Mesenchymal stem cell (in vitro differentiated cells and primary cell): ENCODE results near the gene NLE1. TPM values are rescaled to one million over a fixed set of nuclear protein-coding genes. Genes with fewer than 3 reads are reported as not detected.

Source experiments
- DNase-seq: peaks from one replicate; pipeline ENCODE4 v3.0.0-alpha.2; 2013
- H2AFZ ChIP-seq: one replicate; pipeline ENCODE4 v1.6.1; 2013; ENCODE audit warnings: low read depth, mild to moderate bottlenecking, control low read depth, inconsistent platforms, low read length, moderate library complexity
- H2AK5ac ChIP-seq: 2 replicates; pipeline ENCODE4 v1.6.1; 2013; ENCODE audit warnings: low read length, moderate library complexity, mild to moderate bottlenecking, inconsistent platforms; ENCODE audit not compliant: severe bottlenecking
- H2BK120ac ChIP-seq: one replicate; pipeline ENCODE4 v1.6.1; 2013; ENCODE audit warnings: low read depth, mild to moderate bottlenecking, inconsistent platforms, low read length, moderate library complexity
- H2BK12ac ChIP-seq, 2 experiments: one replicate each; pipeline ENCODE4 v1.6.1; 2013; ENCODE audit warnings: inconsistent platforms in 2 of 2, low read length in 2 of 2, mild to moderate bottlenecking in 2 of 2, moderate library complexity in 2 of 2, control low read depth in 1 of 2
- H2BK15ac ChIP-seq: one replicate; pipeline ENCODE4 v1.6.1; 2013; ENCODE audit warnings: mild to moderate bottlenecking, low read depth, inconsistent platforms; ENCODE audit not compliant: poor library complexity, severe bottlenecking
- H2BK5ac ChIP-seq: 2 replicates; pipeline ENCODE4 v1.6.1; 2013; ENCODE audit warnings: low read depth, mild to moderate bottlenecking, low read length, control low read depth, inconsistent platforms; ENCODE audit not compliant: poor library complexity, severe bottlenecking
- H3K14ac ChIP-seq, 2 experiments: one replicate each; pipeline ENCODE4 v1.6.1; 2013; ENCODE audit warnings: inconsistent platforms in 2 of 2, low read length in 2 of 2, control low read depth in 1 of 2, mild to moderate bottlenecking in 1 of 2, moderate library complexity in 1 of 2
- H3K18ac ChIP-seq, 2 experiments: one replicate each; pipeline ENCODE4 v1.6.1; 2013; ENCODE audit warnings: inconsistent platforms in 2 of 2, low read length in 2 of 2, control low read depth in 1 of 2, low read depth in 1 of 2, mild to moderate bottlenecking in 1 of 2
- H3K23ac ChIP-seq, 2 experiments: one replicate each; pipeline ENCODE4 v1.6.1; 2013; ENCODE audit warnings: inconsistent platforms in 2 of 2, low read length in 2 of 2, mild to moderate bottlenecking in 2 of 2, moderate library complexity in 2 of 2, control low read depth in 1 of 2
- H3K27ac ChIP-seq: 2 replicates; pipeline ENCODE4 v1.5.1; 2013; ENCODE audit warnings: mild to moderate bottlenecking, moderate library complexity, low read length, control low read depth, inconsistent platforms; ENCODE audit not compliant: poor library complexity, severe bottlenecking
- H3K27me3 ChIP-seq, 2 experiments: 2 replicates each; pipeline versions ENCODE4 v1.6.1 to v1.7.0; 2013; ENCODE audit warnings: low read length in 2 of 2, mild to moderate bottlenecking in 2 of 2, moderate library complexity in 2 of 2, control low read depth in 1 of 2, inconsistent platforms in 1 of 2; ENCODE audit not compliant: control insufficient read depth in 1 of 2, insufficient read depth in 1 of 2
- H3K36me3 ChIP-seq, 2 experiments: 2 replicates each; pipeline versions ENCODE4 v1.6.1 to v1.7.0; 2013; ENCODE audit warnings: low read length in 2 of 2, control low read depth in 1 of 2, inconsistent platforms in 1 of 2, low read depth in 1 of 2, mild to moderate bottlenecking in 1 of 2; ENCODE audit not compliant: insufficient read depth in 2 of 2, control insufficient read depth in 1 of 2
- H3K4ac ChIP-seq, 2 experiments: one replicate each; pipeline ENCODE4 v1.6.1; 2013; ENCODE audit warnings: inconsistent platforms in 2 of 2, low read length in 2 of 2, mild to moderate bottlenecking in 2 of 2, moderate library complexity in 2 of 2, control low read depth in 1 of 2, low read depth in 1 of 2
- H3K4me1 ChIP-seq: 2 replicates; pipeline ENCODE4 v1.6.1; 2013; ENCODE audit warnings: low read depth, low read length, control low read depth; ENCODE audit not compliant: control insufficient read depth, insufficient read depth
- H3K4me2 ChIP-seq: 2 replicates; pipeline ENCODE4 v1.6.1; 2013; ENCODE audit warnings: low read length, mild to moderate bottlenecking, inconsistent platforms; ENCODE audit not compliant: poor library complexity, severe bottlenecking
- H3K4me3 ChIP-seq, 2 experiments: 2 replicates each; pipeline versions ENCODE4 v1.5.1 to v1.7.0; 2013; ENCODE audit warnings: low read length in 2 of 2, mild to moderate bottlenecking in 2 of 2, control low read depth in 1 of 2, low read depth in 1 of 2; ENCODE audit not compliant: insufficient read depth in 1 of 2
- H3K79me1 ChIP-seq: replicated peaks from 2 replicates; pipeline ENCODE4 v1.6.1; 2013; ENCODE audit warnings: mild to moderate bottlenecking, control low read depth, low read length, inconsistent platforms; ENCODE audit not compliant: poor library complexity, severe bottlenecking
- H3K9ac ChIP-seq: 2 replicates; pipeline ENCODE4 v1.7.0; 2013; ENCODE audit warnings: mild to moderate bottlenecking, low read length, moderate library complexity
- H3K9me3 ChIP-seq: 2 replicates; pipeline ENCODE4 v1.7.0; 2013; ENCODE audit warnings: mild to moderate bottlenecking, low read length; ENCODE audit not compliant: control insufficient read depth
- H4K8ac ChIP-seq: one replicate; pipeline ENCODE4 v1.6.1; 2013; ENCODE audit warnings: inconsistent platforms, mild to moderate bottlenecking, low read length, moderate library complexity
- H4K91ac ChIP-seq: one replicate; pipeline ENCODE4 v1.6.1; 2013; ENCODE audit warnings: mild to moderate bottlenecking, low read length, inconsistent platforms
- WGBS: methylation state at CpG from one replicate; pipeline ENCODE4 v1.1.7; 2013; ENCODE audit warnings: mixed read lengths; 5-methylcytosine and 5-hydroxymethylcytosine counted together
- small RNA-seq: library from polyadenylated mRNA; stranded (forward); fragments of <200 nt; extraction: miRNeasy Mini kit (QIAGEN cat#:217004); gene quantifications from one replicate; pipeline ENCODE3, GENCODE V24; 2013; ENCODE audit warnings: low read depth

NLE1 gene

DNA sequence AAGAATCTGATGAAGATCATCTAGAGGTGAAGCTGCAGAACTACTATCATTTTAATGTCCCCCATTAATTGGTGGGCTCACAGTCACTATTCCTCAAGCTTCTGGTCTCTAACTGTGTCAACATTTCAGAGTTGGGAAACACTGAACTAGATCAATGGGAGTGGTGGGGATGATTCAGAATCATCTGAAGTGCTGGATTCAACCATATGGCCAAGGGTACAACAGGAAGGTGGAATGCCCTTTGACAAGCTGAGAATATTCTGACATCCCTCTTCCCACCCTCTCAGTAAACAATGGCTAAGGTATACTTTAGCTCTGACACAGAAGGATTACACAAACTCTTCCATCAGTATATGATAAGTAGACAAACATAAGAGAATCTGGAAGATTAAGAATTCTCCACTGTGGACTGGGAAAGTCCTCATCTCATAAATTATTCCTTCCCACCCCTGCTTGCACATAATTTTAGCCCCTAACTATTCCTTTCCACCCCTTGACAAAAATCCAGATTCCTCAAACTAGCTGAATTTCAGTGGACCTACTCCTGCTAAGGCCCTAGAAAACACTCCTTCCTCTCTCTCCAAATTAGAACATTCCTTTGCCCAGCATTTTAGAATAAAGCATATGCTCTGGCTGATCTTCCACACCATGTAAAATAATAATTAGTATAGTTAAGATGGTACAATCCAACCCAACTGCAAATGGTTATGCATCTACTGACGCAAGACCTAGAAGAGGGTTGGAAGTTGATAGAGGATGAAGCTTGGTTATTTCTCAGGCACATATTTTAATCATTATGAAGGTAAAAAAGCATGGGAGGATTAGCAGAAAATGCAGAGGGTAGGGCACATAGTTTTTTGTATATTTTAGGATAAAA lies 62.3 kb downstream of the NLE1 start:
- H3K4me1 ChIP-seq, result peaks cover 8% of the 10 kb centered on the region
- H3K27me3 ChIP-seq, result no peaks in the 10 kb centered on the region
- H3K9me3 ChIP-seq, result no peaks in the 10 kb centered on the region
- H3K14ac ChIP-seq, result no peak overlapping the region
- no peak overlapping the region for H2AFZ ChIP-seq
- no peaks in the 10 kb centered on the region for H3K36me3 ChIP-seq
- H3K4me2 ChIP-seq, result no peak overlapping the region
- no peak overlapping the region for H3K27ac ChIP-seq
- WGBS, result 100% methylated on average over 1 of the region's 1 CpG
- no peak overlapping the region for H4K8ac ChIP-seq
- H3K18ac ChIP-seq, result peak overlapping the region in 1 of 2 experiments; percentile 18
- H2BK15ac ChIP-seq, result no peak overlapping the region
- H3K4me3 ChIP-seq, result no peak overlapping the region
- no peak overlapping the region for H2BK5ac ChIP-seq
- H3K23ac ChIP-seq, result no peak overlapping the region
- no peak overlapping the region for H3K4ac ChIP-seq
- peak overlapping the region; percentile 87 for H2AK5ac ChIP-seq
- H2BK12ac ChIP-seq, result no peak overlapping the region
- no peak overlapping the region for H3K9ac ChIP-seq
- H4K91ac ChIP-seq, result no peak overlapping the region
- peak; percentile 63 for DNase-seq
- no peaks in the 10 kb centered on the region for H3K79me1 ChIP-seq
- H2BK120ac ChIP-seq, result no peak overlapping the region

Small RNA genes lying within 50 kb of the gene (small RNA-seq; reads per million reads assigned to genes)
- gene RNU6-840P, result not detected
